Rectal smooth muscle tissue (tissue), 1 donor: ENCODE measurements around the gene FAM217A.

Experiments used
- H3K27ac ChIP-seq: one replicate; pipeline ENCODE4 v1.7.0; 2013; ENCODE audit warnings: low read depth, low read length, inconsistent platforms
- H3K27me3 ChIP-seq: one replicate; pipeline ENCODE4 v1.7.0; 2013; ENCODE audit warnings: low read length; ENCODE audit not compliant: control insufficient read depth, insufficient read depth
- H3K36me3 ChIP-seq: one replicate; pipeline ENCODE4 v1.7.0; 2013; ENCODE audit warnings: low read length; ENCODE audit not compliant: control insufficient read depth, insufficient read depth
- H3K4me1 ChIP-seq: one replicate; pipeline ENCODE4 v1.7.0; 2013; ENCODE audit warnings: low read length; ENCODE audit not compliant: control insufficient read depth, insufficient read depth
- H3K4me3 ChIP-seq: one replicate; pipeline ENCODE4 v1.7.0; 2013; ENCODE audit warnings: low read length
- H3K9ac ChIP-seq: one replicate; pipeline ENCODE4 v1.7.0; 2013; ENCODE audit warnings: low read length

FAM217A gene

DNA sequence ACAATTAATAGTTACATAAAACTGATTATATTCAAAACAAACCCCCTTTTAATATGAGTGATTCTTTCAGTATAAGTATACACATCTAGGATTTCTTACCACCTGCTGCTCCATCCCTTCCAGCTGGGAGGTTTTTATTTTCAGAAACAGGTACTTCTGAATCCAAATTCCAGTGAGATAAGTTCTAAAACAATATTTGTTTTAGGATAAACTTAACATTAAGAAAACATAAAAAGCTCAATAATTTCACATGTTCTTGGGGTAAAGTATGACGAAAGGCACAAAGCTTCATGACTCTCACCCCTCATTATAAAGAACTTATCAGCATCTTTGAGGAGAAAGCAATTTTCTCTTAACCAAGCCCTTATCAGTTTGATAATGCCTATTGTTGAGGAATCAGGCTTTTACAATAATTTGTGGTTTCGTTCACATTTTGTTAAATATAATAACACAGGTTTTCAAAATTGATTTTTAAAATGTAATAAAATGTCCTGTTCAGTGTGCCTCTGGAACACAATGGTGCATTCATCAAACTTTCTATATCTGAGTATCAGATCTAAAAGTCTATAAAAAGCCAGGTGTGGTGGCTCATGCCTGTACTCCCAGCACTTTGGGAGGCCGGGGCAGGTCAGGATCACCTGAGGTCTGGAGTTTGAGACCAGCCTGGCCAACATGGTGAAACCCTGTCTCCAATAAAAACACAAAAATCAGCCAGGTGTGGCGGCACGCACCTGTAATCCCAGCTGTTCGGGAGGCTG is 4.3 kb downstream of the FAM217A start:
- H3K36me3 ChIP-seq: no peaks in the 10 kb centered on the region
- H3K4me1 ChIP-seq: no peaks in the 10 kb centered on the region
- H3K9ac ChIP-seq: no peak overlapping the region
- H3K27me3 ChIP-seq: no peaks in the 10 kb centered on the region
- H3K4me3 ChIP-seq: no peak overlapping the region
- H3K27ac ChIP-seq: no peak overlapping the region

DNA sequence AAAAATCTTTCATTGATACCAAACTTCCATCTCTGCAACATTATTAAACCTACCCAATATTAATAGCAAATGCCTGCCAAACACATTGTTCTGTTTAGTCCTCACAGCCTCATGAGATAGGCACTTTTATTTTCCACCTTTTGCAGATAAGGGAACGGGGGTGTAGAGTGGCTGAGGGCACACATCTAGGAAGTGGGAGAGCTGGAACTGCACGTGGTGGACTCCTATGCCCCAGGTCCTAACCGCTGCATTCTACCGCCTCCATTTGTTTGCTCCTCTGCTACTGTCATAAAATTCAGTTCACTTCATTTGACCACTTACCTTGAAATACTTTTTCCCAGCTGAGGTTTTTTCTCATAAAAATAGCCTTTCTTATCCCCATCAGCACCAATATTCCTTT is 7.6 kb downstream of the FAM217A start:
- Histone ChIP-seq H3K9ac (no peak overlapping the region), H3K27ac (no peak overlapping the region), H3K36me3 (no peaks in the 10 kb centered on the region), H3K27me3 (no peaks in the 10 kb centered on the region), H3K4me1 (no peaks in the 10 kb centered on the region), H3K4me3 (no peak overlapping the region)

DNA sequence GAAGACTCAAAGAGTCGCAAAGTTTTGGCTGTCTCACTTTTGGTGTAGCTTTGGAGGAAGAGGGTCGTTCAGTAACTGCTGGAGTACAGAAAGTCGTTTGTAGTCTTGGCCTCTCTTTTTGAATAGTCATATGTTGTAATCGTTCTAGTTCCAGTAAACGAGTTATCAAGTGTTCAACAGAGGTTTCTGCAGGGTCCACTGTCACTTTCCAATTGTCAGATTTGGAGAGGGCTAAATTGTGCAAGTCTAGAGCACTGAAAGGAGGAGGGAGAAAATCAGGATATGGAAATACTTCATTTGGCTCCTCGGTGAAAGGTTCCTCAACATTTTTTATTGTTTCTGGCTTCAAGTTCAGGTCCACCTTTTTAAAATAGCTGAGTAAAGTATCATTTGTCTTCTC is 9.7 kb downstream of the FAM217A start:
- no peaks in the 10 kb centered on the region for H3K4me1 ChIP-seq
- no peaks in the 10 kb centered on the region for H3K27me3 ChIP-seq
- no peak overlapping the region for H3K27ac ChIP-seq
- no peak overlapping the region for H3K4me3 ChIP-seq
- no peak overlapping the region for H3K9ac ChIP-seq
- no peaks in the 10 kb centered on the region for H3K36me3 ChIP-seq

DNA sequence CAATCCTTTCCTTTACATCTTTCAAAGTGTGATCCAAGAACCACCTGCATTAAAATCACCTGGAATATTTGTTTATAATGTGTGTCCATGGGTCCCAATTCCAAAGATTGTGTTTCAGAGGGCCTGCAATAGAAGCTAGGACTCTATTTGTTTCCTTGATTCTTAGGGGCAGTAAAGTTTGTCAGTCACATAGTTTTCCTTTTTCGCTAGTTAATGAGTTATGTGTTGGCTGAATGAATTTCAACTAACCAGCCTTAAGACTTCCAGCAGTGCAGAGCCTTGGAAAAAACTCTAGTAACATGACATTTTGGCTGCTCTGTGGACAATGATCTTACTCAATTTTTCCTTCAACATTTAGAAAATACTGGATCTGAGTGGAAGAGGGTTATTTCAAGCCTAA is 11.3 kb downstream of the FAM217A start:
- Histone ChIP-seq H3K36me3 (peaks cover 9% of the 10 kb centered on the region), H3K27me3 (no peaks in the 10 kb centered on the region), H3K9ac (no peak overlapping the region), H3K4me1 (no peaks in the 10 kb centered on the region), H3K27ac (no peak overlapping the region), H3K4me3 (no peak overlapping the region)

DNA sequence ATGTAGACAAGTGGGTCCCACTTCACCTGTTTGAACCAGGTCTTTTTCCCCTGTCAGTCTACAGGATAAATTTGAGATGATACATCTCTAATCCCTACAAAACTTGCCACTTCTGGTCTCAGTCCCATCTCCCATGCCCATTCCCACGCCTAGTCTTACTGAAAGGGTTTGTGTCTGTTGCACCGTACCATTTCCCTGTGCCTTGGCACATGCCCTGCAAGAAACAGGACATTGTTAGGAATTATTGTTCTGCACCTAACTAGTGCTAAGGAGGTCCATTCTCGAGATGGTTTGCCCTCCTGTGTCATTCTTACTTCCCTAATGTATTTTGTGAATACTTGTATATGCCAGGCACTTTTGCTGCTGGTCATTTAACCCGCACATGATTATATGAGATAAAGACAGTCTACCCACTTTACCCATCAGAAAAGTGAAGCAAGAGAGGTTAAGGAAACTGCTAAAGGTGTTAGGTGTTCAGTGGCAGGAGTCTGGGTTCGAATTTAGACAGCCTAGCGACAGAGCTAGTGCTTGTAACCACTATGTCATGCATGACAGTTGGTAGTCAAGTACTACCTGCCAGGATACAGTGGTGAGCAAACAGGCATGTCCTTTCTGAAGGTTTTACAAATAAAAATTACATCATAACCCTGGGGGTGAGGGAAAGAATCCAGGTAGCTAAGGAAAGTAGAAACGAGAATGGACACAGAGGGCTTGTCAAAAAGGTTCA is 12.7 kb downstream of the FAM217A start:
- Histone ChIP-seq H3K36me3 (peaks cover 12% of the 10 kb centered on the region), H3K4me3 (no peak overlapping the region), H3K27ac (no peak overlapping the region)

DNA sequence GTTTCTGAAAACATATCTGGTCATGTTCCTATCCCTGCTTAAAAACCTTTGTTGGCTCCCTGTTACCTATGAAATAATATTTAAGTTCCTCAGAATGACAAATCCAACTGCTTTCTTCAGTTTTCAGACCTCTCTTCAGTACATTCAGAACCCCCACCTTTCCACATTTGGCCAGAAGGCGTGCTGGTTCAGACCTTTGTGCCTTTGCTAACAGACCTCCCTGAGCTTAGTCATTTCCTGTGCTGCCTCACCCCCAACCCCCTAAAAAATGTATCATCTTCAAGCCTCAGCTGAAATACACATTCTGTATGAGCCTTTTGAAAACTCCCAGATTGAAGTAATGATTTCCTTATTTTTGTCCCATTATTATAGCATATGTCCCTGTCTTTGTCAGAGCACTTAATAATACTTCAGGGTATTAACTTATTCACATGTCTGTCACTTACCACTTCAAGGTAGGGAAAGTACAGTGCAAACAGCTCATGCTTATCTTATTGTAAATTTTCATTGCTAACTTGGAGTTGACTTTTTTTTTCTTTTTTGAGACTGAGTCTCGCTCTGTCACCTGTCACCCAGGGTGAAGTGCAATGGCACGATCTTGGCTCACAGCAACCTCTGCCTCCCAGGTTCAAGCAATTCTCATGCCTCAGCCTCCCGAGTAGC is 19.7 kb downstream of the FAM217A start:
- Histone ChIP-seq H3K27me3 (no peaks in the 10 kb centered on the region), H3K4me3 (no peak overlapping the region), H3K4me1 (no peaks in the 10 kb centered on the region), H3K9ac (no peak overlapping the region), H3K36me3 (peaks cover 35% of the 10 kb centered on the region), H3K27ac (no peak overlapping the region)

More for the DNA sequence above, 12.7 kb downstream of the FAM217A start:
- Histone ChIP-seq H3K27me3 (no peaks in the 10 kb centered on the region), H3K9ac (no peak overlapping the region), H3K4me1 (no peaks in the 10 kb centered on the region)

DNA sequence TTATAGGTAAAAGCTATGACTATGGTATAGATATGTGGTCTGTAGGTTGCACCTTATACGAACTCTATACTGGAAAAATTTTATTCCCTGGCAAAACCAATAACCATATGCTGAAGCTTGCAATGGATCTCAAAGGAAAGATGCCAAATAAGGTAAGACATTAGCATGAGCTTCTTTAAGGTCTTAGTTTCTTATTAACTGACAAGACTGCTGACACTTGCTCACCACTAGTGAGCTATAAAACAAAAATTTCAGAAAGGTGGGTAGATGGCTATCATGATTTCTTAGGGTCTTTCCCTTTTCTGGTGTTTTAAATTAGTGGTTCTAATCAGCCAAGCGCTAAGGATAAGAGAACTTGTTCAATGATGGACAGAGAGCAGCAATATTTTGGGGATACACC is 21.9 kb downstream of the FAM217A start:
- H3K9ac ChIP-seq: no peak overlapping the region
- H3K4me1 ChIP-seq: no peaks in the 10 kb centered on the region
- no peak overlapping the region for H3K27ac ChIP-seq
- no peaks in the 10 kb centered on the region for H3K27me3 ChIP-seq
- H3K4me3 ChIP-seq: no peak overlapping the region
- peaks cover 25% of the 10 kb centered on the region for H3K36me3 ChIP-seq

DNA sequence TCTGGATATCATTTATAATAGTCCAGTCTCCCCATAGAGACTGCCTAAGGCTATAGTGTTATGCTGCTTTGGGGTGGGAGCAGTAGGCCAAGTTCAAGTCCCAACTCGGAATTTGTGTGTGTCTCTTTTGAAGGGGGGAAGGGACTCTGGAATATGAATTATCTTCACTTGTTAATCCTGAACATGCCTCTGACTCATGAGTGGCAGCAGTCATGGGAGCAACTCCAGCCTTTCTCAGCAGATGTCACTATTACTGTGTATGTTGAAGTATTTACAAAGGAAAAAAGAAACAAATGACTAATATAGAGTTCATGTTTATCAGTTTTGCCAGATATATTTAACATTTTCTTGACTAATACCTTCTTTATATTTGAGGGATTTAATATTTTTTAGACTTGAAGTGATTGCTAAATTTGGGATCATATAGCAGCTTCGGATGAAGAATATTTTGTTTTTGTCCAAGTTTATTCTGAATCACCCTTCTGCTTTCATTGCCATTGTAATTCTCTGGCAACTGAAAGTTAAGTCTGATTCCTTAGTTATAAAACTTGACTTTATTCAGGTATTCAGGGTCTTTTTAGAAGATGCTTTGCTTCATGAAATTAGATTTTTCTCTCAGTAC is 23.4 kb downstream of the FAM217A start:
- Histone ChIP-seq H3K4me3 (no peak overlapping the region), H3K27me3 (no peaks in the 10 kb centered on the region), H3K27ac (no peak overlapping the region), H3K36me3 (peaks cover 32% of the 10 kb centered on the region), H3K9ac (no peak overlapping the region), H3K4me1 (no peaks in the 10 kb centered on the region)

DNA sequence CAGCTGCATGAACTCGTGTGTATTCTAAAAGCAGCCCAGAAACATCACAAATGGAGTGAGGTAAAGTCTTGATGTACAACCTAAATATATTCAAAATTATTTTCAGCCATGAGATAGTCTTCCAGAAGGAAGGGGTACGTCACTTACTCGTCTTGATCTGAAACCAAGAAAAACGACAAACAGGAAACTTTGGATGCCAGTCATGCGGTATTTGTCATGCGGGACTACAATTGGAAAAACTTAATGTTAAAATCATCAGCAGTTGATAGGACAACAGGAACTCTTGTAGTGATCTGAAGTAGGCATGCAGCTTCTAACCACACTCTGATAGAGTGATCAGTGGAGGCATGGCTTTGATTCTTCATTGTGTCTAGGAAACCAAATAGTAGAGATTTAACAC is 29.7 kb downstream of the FAM217A start:
- Histone ChIP-seq H3K4me1 (no peaks in the 10 kb centered on the region), H3K27me3 (no peaks in the 10 kb centered on the region), H3K36me3 (peaks cover 24% of the 10 kb centered on the region), H3K27ac (no peak overlapping the region), H3K9ac (no peak overlapping the region), H3K4me3 (no peak overlapping the region)

DNA sequence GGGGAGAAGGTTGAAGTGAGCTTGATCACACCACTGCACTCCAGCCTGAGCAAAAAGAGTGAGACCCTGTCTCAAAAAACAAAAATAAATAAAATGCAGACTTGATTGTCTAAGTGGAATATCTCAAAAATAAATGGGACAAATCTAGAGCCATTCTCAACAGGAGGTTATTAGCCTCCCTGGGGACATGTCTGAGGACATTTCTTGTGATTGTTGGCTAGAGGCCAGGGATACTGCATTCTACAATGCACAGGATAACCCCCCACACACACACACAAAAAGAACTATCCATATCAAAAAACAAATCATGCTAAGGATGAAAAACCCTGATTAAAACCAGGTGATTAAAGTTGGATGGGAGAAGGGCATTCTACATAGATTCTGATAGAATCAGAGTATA is 37.5 kb downstream of the FAM217A start:
- H3K36me3 ChIP-seq: peaks cover 36% of the 10 kb centered on the region
- H3K4me3 ChIP-seq: no peak overlapping the region
- H3K9ac ChIP-seq: no peak overlapping the region
- no peak overlapping the region for H3K27ac ChIP-seq
- H3K4me1 ChIP-seq: no peaks in the 10 kb centered on the region
- H3K27me3 ChIP-seq: no peaks in the 10 kb centered on the region

DNA sequence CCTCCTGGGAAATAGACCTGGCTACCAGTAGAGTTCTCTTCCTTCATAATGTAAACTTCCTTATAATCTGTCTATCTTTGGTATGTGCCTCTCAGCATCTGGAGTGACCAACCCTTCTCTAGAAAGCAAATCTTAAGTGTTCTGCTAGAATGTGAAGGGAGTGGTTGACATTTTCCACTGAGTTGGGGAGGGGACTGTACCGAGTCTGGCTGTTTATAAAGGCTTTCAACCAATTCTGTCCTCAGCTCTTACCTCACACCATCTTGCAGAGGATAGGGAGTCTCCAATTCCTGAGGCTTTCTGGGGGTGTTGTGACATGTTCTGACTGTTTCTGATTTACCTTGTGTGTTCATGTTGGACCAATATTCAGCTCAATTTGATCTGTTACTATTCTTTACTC is 39.6 kb downstream of the FAM217A start:
- H3K27ac ChIP-seq: no peak overlapping the region
- no peaks in the 10 kb centered on the region for H3K4me1 ChIP-seq
- H3K36me3 ChIP-seq: peaks cover 34% of the 10 kb centered on the region

DNA sequence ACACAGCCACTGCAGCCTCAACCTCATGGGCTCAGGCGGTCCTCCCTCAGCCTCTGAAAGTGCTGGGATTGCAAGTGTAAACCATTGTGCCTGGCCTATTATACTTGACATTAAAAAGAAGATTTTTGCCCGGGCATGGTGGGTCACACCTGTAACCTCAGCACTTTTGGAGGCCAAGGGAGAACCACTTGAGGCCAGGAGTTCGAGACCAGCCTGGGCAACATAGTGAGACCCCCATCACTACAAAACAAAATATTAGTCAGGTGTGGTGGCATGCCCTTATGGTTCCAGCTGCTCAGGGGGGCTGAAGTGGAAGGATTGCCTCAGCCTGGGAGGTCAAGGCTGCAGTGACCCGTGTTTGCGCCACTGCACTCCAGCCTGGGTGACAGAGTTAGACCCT is 42.4 kb downstream of the FAM217A start:
- H3K27me3 ChIP-seq: no peaks in the 10 kb centered on the region
- no peak overlapping the region for H3K27ac ChIP-seq
- no peaks in the 10 kb centered on the region for H3K4me1 ChIP-seq
- no peak overlapping the region for H3K9ac ChIP-seq
- H3K4me3 ChIP-seq: no peak overlapping the region
- peaks cover 20% of the 10 kb centered on the region for H3K36me3 ChIP-seq

More for the DNA sequence above, 39.6 kb downstream of the FAM217A start:
- Histone ChIP-seq H3K4me3 (no peak overlapping the region), H3K27me3 (no peaks in the 10 kb centered on the region), H3K9ac (no peak overlapping the region)
